PC-9 (cell line): Measurements from ENCODE around the gene DDO.

Experiments used
- CTCF ChIP-seq: fragments of 200-600 bp; sonication (generic); conservative IDR thresholded peaks from 2 replicates; pipeline ENCODE4 v1.6.1; 2017; ENCODE audit warnings: mixed run types, antibody characterized with exemption, mild to moderate bottlenecking, moderate library complexity
- EZH2 ChIP-seq: fragments of 200-600 bp; sonication (generic); IDR thresholded peaks from 2 replicates; pipeline ENCODE4 v1.8.0; 2017; ENCODE audit warnings: antibody characterized with exemption, low read depth

DNA sequence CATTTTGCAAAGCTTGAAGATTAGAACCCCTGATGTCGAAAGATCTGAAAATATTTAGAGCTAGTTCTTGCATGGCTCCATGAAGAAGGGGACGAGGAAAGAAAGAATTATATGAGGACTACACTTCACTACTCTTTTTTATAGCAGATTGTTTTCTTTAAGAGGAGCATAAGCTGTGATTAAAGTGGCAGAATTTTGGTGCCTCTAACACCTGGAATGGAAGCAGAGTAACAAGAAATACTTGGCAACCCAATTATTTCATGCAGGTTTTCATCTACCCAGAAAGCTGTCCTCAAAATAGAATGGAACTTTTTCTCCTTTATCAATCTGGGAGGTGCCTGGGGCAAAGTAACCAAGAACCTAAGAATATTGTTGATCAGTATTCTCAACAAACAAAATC is 61.2 kb downstream of the DDO start:
- no peak for TF ChIP-seq CTCF
- TF ChIP-seq EZH2: no peak
